ENCODE measurements around the gene ZNF521.

Gene ZNF521

GRCh38 chr18:25364732-25365131 lies 12.8 kb upstream of the ZNF521 start:
- no peak for DNase-seq (ENCODE audit: low read depth)
- TF ChIP-seq CTCF (IDR thresholded peaks at IDR 0.05; ENCODE audit: low read length, missing control alignments), result no peak
- H3K4me3 ChIP-seq (replicated peaks; ENCODE audit: low read depth, low read length), result no peak overlapping the region

- TF ChIP-seq CTCF (IDR thresholded peaks at IDR 0.05; ENCODE audit: low read length, missing control alignments), result no peak
These were observed 8.4 kb upstream of the ZNF521 start for GRCh38 chr18:25360301-25360899.

GRCh38 chr18:25353080-25353479 lies 1.1 kb upstream of the ZNF521 start:
- no peak for TF ChIP-seq CTCF (IDR thresholded peaks at IDR 0.05; ENCODE audit: low read length, missing control alignments)
- H3K4me3 ChIP-seq (replicated peaks; ENCODE audit: low read depth, low read length), result no peak overlapping the region
- no peak for DNase-seq (ENCODE audit: low read depth)

More at GRCh38 chr18:25360301-25360899, 8.4 kb upstream of the ZNF521 start:
- no peak overlapping the region for H3K4me3 ChIP-seq (replicated peaks; ENCODE audit: low read depth, low read length)
- no peak for DNase-seq (ENCODE audit: low read depth)

GRCh38 chr18:25352629-25353005 lies 651 bp upstream of the ZNF521 start:
- H3K4me3 ChIP-seq (replicated peaks; ENCODE audit: low read depth, low read length), result peak overlapping the region; percentile 46
- DNase-seq (ENCODE audit: low read depth), result no peak
- no peak for TF ChIP-seq CTCF (IDR thresholded peaks at IDR 0.05; ENCODE audit: low read length, missing control alignments)

GRCh38 chr18:25351280-25351775 lies 638 bp downstream of the ZNF521 start:
- TF ChIP-seq CTCF (IDR thresholded peaks at IDR 0.05; ENCODE audit: low read length, missing control alignments), result no peak
- peak overlapping the region; percentile 72 for H3K4me3 ChIP-seq (replicated peaks; ENCODE audit: low read depth, low read length)

GRCh38 chr18:25350489-25351251 lies 1.3 kb downstream of the ZNF521 start:
- peak overlapping the region; percentile 72 for H3K4me3 ChIP-seq (replicated peaks; ENCODE audit: low read depth, low read length)
- TF ChIP-seq CTCF (IDR thresholded peaks at IDR 0.05; ENCODE audit: low read length, missing control alignments), result no peak
- DNase-seq (ENCODE audit: low read depth), result peak; percentile 48

More at GRCh38 chr18:25351280-25351775, 638 bp downstream of the ZNF521 start:
- DNase-seq (ENCODE audit: low read depth), result peak; percentile 6

Data from fibroblast of pulmonary artery (primary cell).